ENCODE data around the gene SPP1.
"Not testable (repeated sequence)": the region's sequence is repeated elsewhere in the genome, so short reads cannot be mapped to it uniquely, and the experiment has no call there.

Gene SPP1

GRCh38 chr4:87934157-87934704 lies 41.3 kb upstream of the SPP1 start:
- Histone ChIP-seq H3K36me3 (ENCODE audit: control insufficient read depth, insufficient read depth, low read length) (no peaks in the 10 kb centered on the region), H3K4me3 (replicated peaks; ENCODE audit: low read depth, low read length) (no peak overlapping the region), H3K27me3 (replicated peaks; ENCODE audit: control insufficient read depth, insufficient read depth, low read length) (no peaks in the 10 kb centered on the region)
- DNase-seq (ENCODE audit: extremely low read depth, insufficient read length) = no peak
- TF ChIP-seq CTCF (IDR thresholded peaks at IDR 0.05; ENCODE audit: insufficient read depth, low read length, poor library complexity, severe bottlenecking) = no peak

GRCh38 chr4:87934973-87935372 lies 40.5 kb upstream of the SPP1 start:
- no peak for DNase-seq (ENCODE audit: extremely low read depth, insufficient read length)
- Histone ChIP-seq H3K27me3 (replicated peaks; ENCODE audit: control insufficient read depth, insufficient read depth, low read length) (no peaks in the 10 kb centered on the region), H3K4me3 (replicated peaks; ENCODE audit: low read depth, low read length) (no peak overlapping the region), H3K36me3 (ENCODE audit: control insufficient read depth, insufficient read depth, low read length) (no peaks in the 10 kb centered on the region)
- TF ChIP-seq CTCF (IDR thresholded peaks at IDR 0.05; ENCODE audit: insufficient read depth, low read length, poor library complexity, severe bottlenecking) = no peak

GRCh38 chr4:87935954-87936353 lies 39.6 kb upstream of the SPP1 start:
- H3K36me3 ChIP-seq (ENCODE audit: control insufficient read depth, insufficient read depth, low read length); H3K27me3 ChIP-seq (replicated peaks; ENCODE audit: control insufficient read depth, insufficient read depth, low read length); H3K4me3 ChIP-seq (replicated peaks; ENCODE audit: low read depth, low read length); DNase-seq (ENCODE audit: extremely low read depth, insufficient read length): not testable (repeated sequence)

- no peaks in the 10 kb centered on the region for H3K36me3 ChIP-seq (ENCODE audit: control insufficient read depth, insufficient read depth, low read length)
- no peak overlapping the region for H3K4me3 ChIP-seq (replicated peaks; ENCODE audit: low read depth, low read length)
- no peak for DNase-seq (ENCODE audit: extremely low read depth, insufficient read length)
- H3K27me3 ChIP-seq (replicated peaks; ENCODE audit: control insufficient read depth, insufficient read depth, low read length) = no peaks in the 10 kb centered on the region
- no peak for TF ChIP-seq CTCF (IDR thresholded peaks at IDR 0.05; ENCODE audit: insufficient read depth, low read length, poor library complexity, severe bottlenecking)
Measured at GRCh38 chr4:87937523-87937922, 38.0 kb upstream of the SPP1 start.

- H3K36me3 ChIP-seq (ENCODE audit: control insufficient read depth, insufficient read depth, low read length) = no peaks in the 10 kb centered on the region
Measured at GRCh38 chr4:87938746-87939145, 36.8 kb upstream of the SPP1 start.

More at GRCh38 chr4:87938746-87939145, 36.8 kb upstream of the SPP1 start:
- no peaks in the 10 kb centered on the region for H3K27me3 ChIP-seq (replicated peaks; ENCODE audit: control insufficient read depth, insufficient read depth, low read length)
- no peak overlapping the region for H3K4me3 ChIP-seq (replicated peaks; ENCODE audit: low read depth, low read length)
- no peak for DNase-seq (ENCODE audit: extremely low read depth, insufficient read length)
- TF ChIP-seq CTCF (IDR thresholded peaks at IDR 0.05; ENCODE audit: insufficient read depth, low read length, poor library complexity, severe bottlenecking) = no peak
